Activated CD8-positive, alpha-beta memory T cell treated with anti-CD3 and anti-CD28 coated beads, Interleukin-2, amount 50 U/mL, for 24 hours (primary cell): ENCODE measurements around the gene PAX3.

ENCODE experiments used
- DNase-seq: peaks from one replicate; pipeline ENCODE4 v3.0.0-alpha.2; 2020; ENCODE audit errors: extremely low read depth

Gene PAX3

DNA sequence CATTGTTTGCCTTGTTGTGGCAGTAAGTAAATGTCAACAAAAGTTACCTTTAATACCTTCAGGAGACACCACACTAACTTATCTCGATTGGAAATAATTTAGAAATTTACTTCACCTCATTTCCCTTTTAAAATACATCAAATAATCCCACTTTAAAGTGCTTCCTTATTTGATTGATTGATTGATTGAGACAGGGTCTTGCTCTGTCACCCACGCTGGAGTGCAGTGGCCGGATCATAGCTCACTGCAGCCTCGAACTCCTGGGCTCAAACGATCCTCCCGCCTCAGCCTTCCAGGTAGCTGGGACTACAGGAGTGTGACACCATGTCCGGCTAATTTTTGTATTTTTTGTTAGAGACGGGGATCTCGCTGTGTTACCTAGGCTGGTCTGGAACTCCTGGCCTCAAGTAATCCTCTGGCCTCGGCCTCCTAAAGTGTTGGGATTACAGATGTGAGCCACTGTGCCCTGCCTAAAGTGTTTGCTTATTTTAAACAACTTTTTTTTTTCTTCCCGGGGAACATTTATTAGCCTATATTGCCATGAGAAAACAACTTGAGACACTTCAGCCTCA is 12.0 kb upstream of the PAX3 start:
- no peak for DNase-seq

GRCh38 chr2:222309766-222310165 is 11.0 kb upstream of the PAX3 start:
- DNase-seq, result no peak

DNA sequence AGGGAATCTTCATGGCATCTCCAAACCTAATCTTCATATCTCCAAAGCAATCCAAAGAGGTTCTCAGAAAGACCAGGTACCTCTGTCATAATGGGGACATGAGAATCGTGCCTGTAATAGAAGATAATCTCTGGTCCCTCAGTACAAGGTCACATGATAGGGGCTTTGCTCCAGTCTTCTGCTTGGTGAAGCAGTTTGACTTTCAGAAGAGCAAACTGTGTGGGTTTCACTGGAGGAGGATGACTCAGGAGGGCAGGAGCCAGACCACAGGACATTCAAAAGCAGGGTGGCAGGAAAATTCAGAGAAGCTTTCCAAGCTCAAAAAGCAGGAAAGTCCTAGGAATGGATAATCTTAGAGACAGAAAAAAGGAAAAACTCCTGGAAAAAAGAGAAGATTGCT is 10.6 kb upstream of the PAX3 start:
- DNase-seq, result no peak

GRCh38 chr2:222307978-222308730 is 9.4 kb upstream of the PAX3 start:
- DNase-seq, result no peak

GRCh38 chr2:222307143-222307756 is 8.5 kb upstream of the PAX3 start:
- DNase-seq, result no peak

DNA sequence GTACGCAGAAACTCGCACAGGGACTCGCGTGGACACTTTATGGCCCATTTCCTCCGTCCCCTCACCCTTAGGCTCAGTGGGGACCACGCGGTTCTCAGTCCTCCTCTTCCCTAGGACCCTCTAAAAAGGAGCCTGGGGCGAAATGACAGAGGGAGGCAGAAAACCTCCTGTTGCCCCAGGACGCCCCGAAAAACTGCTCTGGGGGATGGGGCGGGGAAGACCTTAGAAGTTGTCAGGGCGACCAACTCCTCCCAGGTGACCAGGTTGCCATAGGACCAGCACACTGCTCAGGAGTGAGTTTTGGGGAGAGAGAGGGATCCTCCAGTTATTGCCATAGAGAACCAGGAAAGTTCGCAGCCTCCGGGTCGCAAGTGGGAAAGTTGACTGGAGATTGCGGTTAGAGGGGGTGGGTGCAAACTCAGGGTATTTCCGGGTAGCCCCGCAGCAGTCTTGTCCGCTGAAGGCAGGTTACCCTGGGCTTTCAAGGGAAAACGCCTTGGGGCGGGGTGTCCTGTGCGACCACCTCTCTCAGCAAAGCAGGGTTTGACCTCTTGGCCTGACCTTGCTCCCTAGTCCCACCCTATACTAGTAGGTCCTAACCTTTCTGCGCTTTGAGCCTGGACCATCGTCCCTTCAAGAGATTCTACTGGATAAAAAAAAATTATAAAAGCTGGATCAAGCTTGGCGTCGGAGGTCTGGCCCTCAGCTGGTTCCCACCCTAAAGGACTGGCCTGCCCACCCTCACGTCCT is 7.8 kb upstream of the PAX3 start:
- DNase-seq, result no peak

- no peak for DNase-seq
Measured at GRCh38 chr2:222305516-222306392, 7.0 kb upstream of the PAX3 start.

DNA sequence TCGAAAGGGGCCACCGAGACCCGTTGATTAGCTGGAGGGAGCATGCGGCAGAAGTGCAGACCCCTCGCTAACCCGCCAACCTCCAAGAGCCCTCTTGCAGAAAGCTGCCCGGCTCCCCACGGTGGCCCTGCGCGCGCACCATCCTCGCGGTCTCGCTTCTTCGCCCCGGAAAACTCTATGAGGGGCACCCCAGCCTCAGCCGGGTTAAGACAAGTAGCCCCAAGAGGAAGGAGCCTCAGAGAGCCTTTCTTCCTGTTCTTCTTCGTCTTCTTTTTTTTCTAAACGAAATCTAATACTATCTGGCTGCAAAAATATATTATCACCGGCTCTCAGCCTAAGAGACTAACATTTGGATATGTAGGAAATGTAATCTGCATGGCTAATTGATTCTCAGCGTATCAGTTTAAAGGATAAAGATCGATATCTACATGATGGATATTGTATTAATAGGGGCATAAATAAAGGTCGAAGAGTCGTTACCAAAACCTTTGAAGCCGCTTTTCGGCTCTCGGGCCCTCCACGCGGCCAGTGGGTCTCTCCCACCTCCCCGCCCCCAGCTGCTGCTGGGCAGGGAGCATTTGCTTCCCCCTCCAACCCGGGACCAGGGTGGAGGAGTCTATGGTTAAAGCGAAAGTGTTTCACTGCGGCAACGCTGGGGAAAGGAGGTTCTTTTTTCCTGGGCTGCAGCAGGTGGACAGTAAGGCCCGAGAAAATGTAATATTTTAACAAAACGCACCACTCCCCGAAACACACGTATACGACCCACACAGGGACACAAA is 6.1 kb upstream of the PAX3 start:
- no peak for DNase-seq

DNA sequence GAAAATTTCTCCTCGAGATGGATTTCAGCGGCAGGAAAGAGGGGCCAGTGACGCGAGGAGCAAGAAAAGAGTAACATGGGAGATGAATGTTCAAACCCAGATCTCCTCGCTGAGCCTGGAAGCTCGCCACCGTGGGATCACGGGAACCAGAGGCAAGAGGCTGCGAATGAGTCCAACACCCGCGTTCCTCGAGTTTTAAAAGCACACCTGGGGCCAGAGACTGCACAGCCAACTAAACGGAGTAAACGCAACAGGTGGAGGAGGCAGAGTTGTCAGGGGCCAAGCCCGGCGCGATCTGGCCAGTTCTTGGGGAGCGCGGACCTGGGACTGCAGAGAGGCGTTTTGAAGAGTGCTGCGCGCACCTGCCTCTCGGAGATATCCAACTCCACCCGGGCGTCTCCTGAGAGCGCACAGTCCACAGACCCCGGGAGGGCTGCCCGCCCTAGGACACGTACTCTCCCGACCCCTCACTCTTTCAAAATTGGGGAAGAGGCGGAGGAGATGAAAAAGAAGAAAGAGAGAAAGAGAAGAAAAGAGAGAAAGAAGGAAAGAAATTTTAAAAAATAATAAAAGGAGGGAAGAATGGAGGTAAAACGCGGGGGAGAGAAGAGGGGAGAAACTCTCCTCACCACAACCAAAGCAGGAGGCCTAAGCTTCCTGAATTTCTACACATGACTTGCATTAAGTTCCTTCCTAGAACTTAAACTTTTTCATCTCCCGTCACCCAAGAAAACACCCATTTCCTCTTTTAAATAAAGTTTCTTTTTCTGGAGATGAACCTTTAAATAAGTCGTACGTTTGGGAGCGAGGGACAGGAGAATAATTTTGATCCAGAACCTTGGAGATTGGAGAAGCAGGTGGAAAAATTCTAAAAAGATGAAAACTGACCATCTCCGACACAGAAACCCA is 5.3 kb upstream of the PAX3 start:
- no peak for DNase-seq

- no peak for DNase-seq
Measured at GRCh38 chr2:222303045-222303827, 4.4 kb upstream of the PAX3 start.

- no peak for DNase-seq
Measured at GRCh38 chr2:222302178-222303018, 3.6 kb upstream of the PAX3 start.

GRCh38 chr2:222301796-222302118 is 3.0 kb upstream of the PAX3 start:
- no peak for DNase-seq

DNA sequence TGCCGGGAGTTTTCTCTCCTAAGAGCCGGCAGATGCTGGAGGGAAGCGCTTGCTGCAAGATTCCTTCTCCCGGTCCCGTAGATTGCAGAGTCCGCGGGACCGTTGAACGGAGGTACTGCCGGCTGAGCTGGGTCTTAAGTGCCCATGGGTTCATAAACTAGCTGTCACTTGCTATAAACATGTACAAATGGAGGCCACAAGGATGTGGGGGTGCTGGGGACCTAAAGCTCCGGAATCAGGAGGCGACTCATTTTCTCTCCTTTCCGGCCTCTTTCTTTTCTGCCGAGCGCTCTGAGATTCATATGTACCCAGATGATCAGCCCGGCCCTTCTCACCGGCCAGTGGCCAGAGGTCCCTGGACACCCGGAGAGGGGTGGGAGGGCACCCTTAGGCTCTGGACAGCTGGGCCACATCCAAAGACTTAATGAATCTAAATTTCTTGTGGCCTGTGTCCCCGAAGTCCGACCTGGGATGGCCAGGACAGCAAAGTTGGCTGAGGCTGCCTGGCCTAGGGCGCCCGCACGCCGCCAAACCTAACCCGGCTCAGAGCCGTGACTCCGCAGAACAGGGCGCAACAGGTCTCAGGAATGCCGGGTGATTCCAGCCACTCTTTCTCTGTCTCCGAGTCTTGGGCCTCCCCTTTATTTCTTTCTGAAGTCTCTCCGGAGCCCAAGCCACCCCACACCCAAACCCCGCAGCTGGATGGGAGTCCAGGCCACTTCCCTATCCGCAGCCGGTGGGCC is 2.4 kb upstream of the PAX3 start:
- no peak for DNase-seq

GRCh38 chr2:222300726-222301052 is 1.9 kb upstream of the PAX3 start:
- DNase-seq, result no peak

DNA sequence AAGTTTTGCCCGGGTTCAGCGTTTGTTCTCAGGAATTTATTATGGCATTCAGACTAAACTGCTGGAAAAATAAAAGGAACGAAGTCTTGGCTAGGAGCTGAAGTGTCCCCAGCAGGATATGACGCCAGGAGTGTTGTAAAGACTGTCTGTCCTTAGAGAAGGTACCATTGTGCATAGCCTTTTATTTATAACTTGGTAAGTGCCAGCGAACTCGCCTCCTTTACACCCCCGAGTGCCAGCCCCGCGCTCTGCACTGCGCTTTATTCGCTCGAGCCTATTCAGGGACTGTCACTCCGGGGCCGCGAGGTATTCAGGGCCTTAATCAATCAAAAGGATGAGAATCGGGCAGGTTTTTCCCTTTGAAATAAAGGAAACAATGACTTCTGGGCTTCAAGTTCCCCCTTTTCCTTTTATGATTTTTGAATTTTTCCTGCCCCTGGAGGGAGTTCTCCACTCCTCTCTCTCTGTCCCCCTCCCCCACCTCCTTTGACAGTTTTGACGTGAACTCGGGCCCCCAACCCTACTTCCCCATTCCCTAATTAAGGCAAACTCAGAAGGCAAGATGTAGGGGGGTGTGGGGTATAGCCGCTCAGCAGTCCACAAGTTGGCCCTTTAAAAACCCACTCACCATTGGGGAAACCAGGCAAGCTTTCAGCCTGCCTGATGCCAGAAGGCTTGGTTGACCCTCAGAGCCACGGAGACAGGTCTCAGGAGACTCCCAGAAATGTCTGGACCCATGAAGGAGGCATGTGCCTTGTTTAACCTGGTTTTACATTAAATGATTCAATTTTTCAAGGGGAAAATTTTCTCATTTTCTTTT is 1.3 kb upstream of the PAX3 start:
- DNase-seq, result no peak

- no peak for DNase-seq
Measured at GRCh38 chr2:222298001-222298310, 842 bp downstream of the PAX3 start.

DNA sequence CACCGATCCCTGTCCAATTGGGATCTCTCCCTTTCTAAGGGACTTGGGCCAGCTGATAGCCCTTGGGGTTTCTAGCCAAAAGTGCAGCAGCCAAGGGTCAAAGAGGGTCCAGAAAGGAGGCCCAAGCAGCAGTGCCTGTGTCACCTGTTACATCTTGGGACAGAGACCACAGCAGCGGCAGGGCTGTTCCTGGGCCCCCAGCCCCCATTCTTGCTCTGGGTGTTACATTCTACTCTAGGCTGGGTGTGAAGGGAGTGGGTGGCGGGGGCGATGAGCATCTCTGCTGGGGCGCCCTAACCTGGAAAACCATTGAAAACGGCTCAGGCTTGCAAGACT is 1.2 kb downstream of the PAX3 start:
- no peak for DNase-seq
